Hepatocyte (in vitro differentiated cells): ENCODE results near the gene RASSF1. TPM values are rescaled to one million over a fixed set of nuclear protein-coding genes. Genes with fewer than 3 reads are reported as not detected.

Experiments used
- DNase-seq: peaks from one replicate; pipeline ENCODE4 v3.0.0-alpha.2; 2016; ENCODE audit warnings: low spot score
- H2AFZ ChIP-seq: fragments of 200-600 bp; sonication (generic); 2 replicates; pipeline ENCODE4 v1.6.0; 2016; ENCODE audit warnings: antibody characterized with exemption, mild to moderate bottlenecking
- H3K27ac ChIP-seq: fragments of 200-600 bp; sonication (generic); 2 replicates; pipeline ENCODE4 v1.5.1; 2016; ENCODE audit warnings: mild to moderate bottlenecking
- H3K27me3 ChIP-seq: fragments of 200-600 bp; sonication (generic); 2 replicates; pipeline ENCODE4 v1.6.1; 2016
- H3K36me3 ChIP-seq: fragments of 200-600 bp; sonication (generic); replicated peaks from 2 replicates; pipeline ENCODE4 v1.5.1; 2016; ENCODE audit warnings: low read depth; ENCODE audit not compliant: insufficient read depth
- H3K4me1 ChIP-seq: fragments of 200-600 bp; sonication (generic); 2 replicates; pipeline ENCODE4 v1.5.1; 2016; ENCODE audit warnings: mild to moderate bottlenecking, moderate library complexity; ENCODE audit not compliant: insufficient read depth
- H3K4me2 ChIP-seq: fragments of 200-600 bp; sonication (generic); 2 replicates; pipeline ENCODE4 v1.6.0; 2016
- H3K4me3 ChIP-seq: fragments of 200-600 bp; sonication (generic); 2 replicates; pipeline ENCODE4 v1.5.1; 2016; ENCODE audit warnings: mild to moderate bottlenecking
- H3K79me2 ChIP-seq: fragments of 200-600 bp; sonication (generic); 2 replicates; pipeline ENCODE4 v1.6.0; 2017; ENCODE audit warnings: mild to moderate bottlenecking
- H3K9me2 ChIP-seq: fragments of 200-600 bp; sonication (generic); replicated peaks from 2 replicates; pipeline ENCODE4 v1.6.0; 2017; ENCODE audit warnings: mild to moderate bottlenecking; ENCODE audit not compliant: insufficient read depth
- H3K9me3 ChIP-seq: fragments of 200-600 bp; sonication (generic); 2 replicates; pipeline ENCODE4 v1.5.1; 2016; ENCODE audit warnings: low read depth, mild to moderate bottlenecking
- H4K20me1 ChIP-seq: fragments of 200-600 bp; sonication (generic); 2 replicates; pipeline ENCODE4 v1.6.0; 2016; ENCODE audit warnings: mild to moderate bottlenecking; ENCODE audit not compliant: insufficient read depth, poor library complexity, severe bottlenecking
- EZH2 ChIP-seq: fragments of 200-600 bp; sonication (generic); IDR thresholded peaks from 2 replicates; pipeline ENCODE4 v1.6.1; 2016; ENCODE audit warnings: antibody characterized with exemption, mild to moderate bottlenecking, borderline replicate concordance
- EZH2phosphoT487 ChIP-seq: fragments of 200-600 bp; sonication (generic); IDR thresholded peaks from one replicate; pipeline ENCODE4 v1.6.1; 2018; ENCODE audit warnings: antibody characterized with exemption, mild to moderate bottlenecking, low read depth, moderate library complexity; ENCODE audit not compliant: unreplicated experiment, severe bottlenecking
- WGBS: methylation state at CpG from one replicate; pipeline ENCODE4 v1.1.6; 2016; ENCODE audit warnings: low lambda C conversion rate; ENCODE audit errors: missing lambda C conversion rate; 5-methylcytosine and 5-hydroxymethylcytosine counted together
- polyA plus RNA-seq: library from polyadenylated mRNA; unstranded; fragments of >200 nt; fragmentation: Nextera tagmentation; extraction: Ambion mirVana; gene quantifications from 2 replicates; pipeline ENCODE4 v1.2.1, GENCODE V29; 2016
- total RNA-seq: library from RNA; depleted of rRNA; stranded (reverse); fragments of >200 nt; gene quantifications from 2 replicates; pipeline ENCODE4 v1.2.3, GENCODE V29; 2014
- TF ChIP-seq, protein P1 (sequence below): fragments of 200-600 bp; sonication (generic); IDR thresholded peaks from 2 replicates; pipeline ENCODE4 v1.5.1; 2016; ENCODE audit warnings: antibody characterized with exemption, mild to moderate bottlenecking; ENCODE audit not compliant: poor library complexity

Gene RASSF1
- total and polyA plus RNA-seq, 2 experiments from 2014 or later: 11.3 to 22.9 TPM

DNA sequence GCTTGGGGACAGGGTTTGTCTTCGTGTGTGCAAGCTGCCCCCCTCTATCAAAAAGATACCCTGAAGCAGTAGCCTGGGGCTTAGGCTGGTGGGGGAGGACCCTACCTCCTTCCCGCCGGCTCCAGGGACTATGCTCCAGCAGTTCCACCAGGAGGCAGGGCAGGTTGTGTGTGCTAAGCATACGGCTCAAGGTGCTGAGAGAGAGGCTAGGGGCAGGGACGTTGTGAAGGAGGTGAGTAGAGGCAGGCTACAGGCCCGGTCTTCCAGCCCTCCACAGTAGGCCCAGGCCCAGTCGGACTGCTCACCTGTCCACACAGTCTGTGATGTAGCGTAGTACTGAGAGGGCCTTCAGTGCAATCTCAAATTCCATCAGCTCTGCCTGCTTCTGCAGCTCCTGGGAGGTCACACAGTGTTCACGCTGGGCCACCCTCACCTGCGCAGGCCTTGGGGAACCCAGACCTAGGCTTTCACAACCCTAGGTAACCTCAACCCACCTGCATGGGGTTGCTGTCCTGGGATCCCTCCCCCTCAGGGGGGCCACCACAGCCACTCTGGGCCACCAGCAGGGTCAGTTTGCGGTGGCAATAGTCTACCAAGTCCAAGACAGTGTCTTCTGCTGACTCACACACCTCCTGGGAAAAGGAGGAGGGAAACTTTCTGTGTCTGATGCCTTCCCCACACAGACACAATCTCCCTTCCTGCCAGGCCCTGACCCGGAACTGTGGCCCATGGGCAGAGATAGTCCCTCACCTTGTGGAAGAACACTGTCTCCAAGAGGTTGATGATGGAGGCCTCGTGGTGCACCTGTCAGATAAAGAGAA, 2.4 kb upstream of the RASSF1 start:
- H3K9me3 ChIP-seq: no peaks in the 10 kb centered on the region
- H4K20me1 ChIP-seq: no peaks in the 10 kb centered on the region
- no peak overlapping the region for H3K4me3 ChIP-seq
- no peaks in the 10 kb centered on the region for H3K36me3 ChIP-seq
- no peak for DNase-seq
- peaks cover 22% of the 10 kb centered on the region for H3K4me1 ChIP-seq
- H2AFZ ChIP-seq: no peak overlapping the region
- no peaks in the 10 kb centered on the region for H3K79me2 ChIP-seq
- H3K9me2 ChIP-seq: no peaks in the 10 kb centered on the region
- WGBS: 72% methylated on average over 13 of the region's 13 CpGs
- H3K27me3 ChIP-seq: peaks cover 25% of the 10 kb centered on the region
- no peak overlapping the region for H3K27ac ChIP-seq
- H3K4me2 ChIP-seq: no peak overlapping the region
- TF ChIP-seq EZH2: no peak
- TF ChIP-seq, protein P1, sequence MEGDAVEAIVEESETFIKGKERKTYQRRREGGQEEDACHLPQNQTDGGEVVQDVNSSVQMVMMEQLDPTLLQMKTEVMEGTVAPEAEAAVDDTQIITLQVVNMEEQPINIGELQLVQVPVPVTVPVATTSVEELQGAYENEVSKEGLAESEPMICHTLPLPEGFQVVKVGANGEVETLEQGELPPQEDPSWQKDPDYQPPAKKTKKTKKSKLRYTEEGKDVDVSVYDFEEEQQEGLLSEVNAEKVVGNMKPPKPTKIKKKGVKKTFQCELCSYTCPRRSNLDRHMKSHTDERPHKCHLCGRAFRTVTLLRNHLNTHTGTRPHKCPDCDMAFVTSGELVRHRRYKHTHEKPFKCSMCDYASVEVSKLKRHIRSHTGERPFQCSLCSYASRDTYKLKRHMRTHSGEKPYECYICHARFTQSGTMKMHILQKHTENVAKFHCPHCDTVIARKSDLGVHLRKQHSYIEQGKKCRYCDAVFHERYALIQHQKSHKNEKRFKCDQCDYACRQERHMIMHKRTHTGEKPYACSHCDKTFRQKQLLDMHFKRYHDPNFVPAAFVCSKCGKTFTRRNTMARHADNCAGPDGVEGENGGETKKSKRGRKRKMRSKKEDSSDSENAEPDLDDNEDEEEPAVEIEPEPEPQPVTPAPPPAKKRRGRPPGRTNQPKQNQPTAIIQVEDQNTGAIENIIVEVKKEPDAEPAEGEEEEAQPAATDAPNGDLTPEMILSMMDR: no peak
- no peak for TF ChIP-seq EZH2phosphoT487

DNA sequence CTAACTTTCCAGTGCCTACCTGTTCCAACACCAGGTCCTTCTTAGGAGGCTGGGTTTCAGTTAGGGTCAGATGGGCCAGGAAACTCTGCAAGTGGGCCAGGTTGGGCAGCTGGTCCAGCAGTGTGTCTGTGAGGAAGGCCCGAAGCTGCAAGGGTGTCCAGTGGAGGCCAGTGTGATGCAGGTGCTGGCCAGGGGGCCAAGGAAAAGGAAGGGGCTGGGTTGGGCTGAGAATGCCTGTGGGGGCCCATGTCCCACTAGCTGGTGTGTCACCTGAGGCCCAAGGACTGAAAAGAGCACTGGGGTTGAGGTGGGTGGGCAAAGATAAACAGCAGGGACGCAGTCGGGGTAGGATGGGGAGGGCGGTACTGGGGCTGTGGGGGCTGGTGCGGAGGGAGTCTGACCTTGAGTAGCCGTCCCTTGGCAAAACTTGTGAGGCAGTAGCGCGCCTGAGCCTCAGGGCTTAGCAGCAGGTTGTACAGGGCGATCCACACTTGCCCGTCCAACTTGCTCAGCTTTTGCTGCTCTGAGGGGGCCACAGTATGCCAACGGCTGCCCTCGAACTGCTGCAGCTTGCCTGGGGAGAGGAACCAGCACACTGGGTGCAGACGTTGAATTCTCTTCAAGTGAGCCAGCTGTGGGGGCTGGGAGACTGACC, 1.5 kb upstream of the RASSF1 start:
- Histone ChIP-seq H3K9me2 (no peaks in the 10 kb centered on the region), H3K4me2 (no peak overlapping the region), H3K79me2 (no peaks in the 10 kb centered on the region), H3K36me3 (no peaks in the 10 kb centered on the region), H3K27me3 (peaks cover 25% of the 10 kb centered on the region), H3K4me1 (peaks cover 26% of the 10 kb centered on the region), H3K27ac (no peak overlapping the region), H2AFZ (no peak overlapping the region), H3K4me3 (no peak overlapping the region), H4K20me1 (no peaks in the 10 kb centered on the region), H3K9me3 (no peaks in the 10 kb centered on the region)
- 90% methylated on average over 10 of the region's 13 CpGs for WGBS
- no peak for DNase-seq
- TF ChIP-seq EZH2: no peak
- TF ChIP-seq EZH2phosphoT487: no peak

DNA sequence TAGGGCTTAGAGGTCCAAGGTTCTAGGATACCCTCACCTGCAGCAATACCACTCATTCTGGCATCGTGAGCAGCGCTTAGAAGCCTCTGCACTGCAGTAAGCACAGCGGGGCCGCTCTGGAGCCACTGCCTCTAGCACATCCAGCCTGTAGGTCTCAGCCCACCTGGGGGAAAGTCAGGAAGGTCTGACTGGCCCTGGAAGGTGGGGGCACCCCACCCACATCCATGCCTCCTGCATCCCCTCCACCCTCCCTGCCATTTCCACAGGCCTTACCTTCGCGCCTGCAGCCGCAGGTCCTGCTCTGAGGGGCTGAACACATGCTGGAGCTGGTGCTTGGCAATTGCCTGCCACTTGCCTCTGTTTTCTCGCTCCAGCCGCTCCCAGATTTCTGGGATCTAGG, 901 bp upstream of the RASSF1 start:
- H3K9me2 ChIP-seq: no peaks in the 10 kb centered on the region
- H3K79me2 ChIP-seq: peaks cover 1% of the 10 kb centered on the region
- H2AFZ ChIP-seq: no peak overlapping the region
- H3K9me3 ChIP-seq: no peaks in the 10 kb centered on the region
- TF ChIP-seq EZH2phosphoT487: no peak
- TF ChIP-seq, protein P1: no peak
- TF ChIP-seq EZH2: no peak
- H3K27me3 ChIP-seq: peaks cover 25% of the 10 kb centered on the region
- H4K20me1 ChIP-seq: no peaks in the 10 kb centered on the region
- DNase-seq: no peak
- no peak overlapping the region for H3K4me3 ChIP-seq
- H3K4me1 ChIP-seq: peaks cover 26% of the 10 kb centered on the region
- no peak overlapping the region for H3K4me2 ChIP-seq
- no peak overlapping the region for H3K27ac ChIP-seq
- H3K36me3 ChIP-seq: no peaks in the 10 kb centered on the region
- WGBS: 90% methylated on average over 9 of the region's 9 CpGs

DNA sequence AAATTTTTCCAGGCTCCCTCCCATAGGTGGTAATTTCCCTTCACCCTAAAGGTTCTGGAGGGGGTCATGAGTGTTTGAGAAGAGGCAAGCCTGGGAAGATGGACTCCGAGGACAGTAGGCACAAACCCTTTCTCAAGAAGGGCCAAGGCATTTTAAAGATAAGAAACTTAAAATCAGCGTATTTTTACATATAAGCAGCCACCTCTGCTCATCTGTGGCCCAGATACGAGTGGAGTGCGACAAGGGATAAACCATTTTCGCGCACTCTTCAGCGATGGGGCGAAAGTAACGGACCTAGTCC, 539 bp downstream of the RASSF1 start:
- Histone ChIP-seq H2AFZ (no peak overlapping the region), H3K4me2 (peak overlapping the region; percentile 77), H4K20me1 (no peaks in the 10 kb centered on the region), H3K9me2 (no peaks in the 10 kb centered on the region), H3K27me3 (peaks cover 25% of the 10 kb centered on the region), H3K27ac (no peak overlapping the region), H3K4me3 (no peak overlapping the region), H3K79me2 (peaks cover 16% of the 10 kb centered on the region), H3K36me3 (no peaks in the 10 kb centered on the region), H3K9me3 (no peaks in the 10 kb centered on the region), H3K4me1 (peaks cover 31% of the 10 kb centered on the region)
- 45% methylated on average over 9 of the region's 9 CpGs for WGBS
- DNase-seq: no peak
- TF ChIP-seq EZH2phosphoT487 (no peak), EZH2 (no peak)
- TF ChIP-seq, protein P1: no peak
